K562 (cell line): Measurements from ENCODE around the gene LHFPL5. TPM values are rescaled to one million over a fixed set of nuclear protein-coding genes. Genes with fewer than 3 reads are reported as not detected.

Experiments used
- ARNT ChIP-seq, 2 experiments: fragments of 450-650 bp; IDR thresholded peaks; 2 replicates each; pipeline ENCODE4 v1.6.1; 2016; ENCODE audit warnings: mild to moderate bottlenecking in 1 of 2
- E2F1 ChIP-seq: sonication (generic); formaldehyde crosslinking; IDR thresholded peaks from 2 replicates; pipeline ENCODE4 v1.8.1; 2023; ENCODE audit warnings: mild to moderate bottlenecking, missing genetic modification reagents, moderate library complexity
- E4F1 ChIP-seq: fragments of 250-450 bp; sonication (Bioruptor Pico); IDR thresholded peaks from 2 replicates; pipeline ENCODE4 v1.5.0; 2021; ENCODE audit warnings: mild to moderate bottlenecking, borderline replicate concordance
- FOSL1 ChIP-seq: fragments of 200-800 bp; sonication (Bioruptor generic); conservative IDR thresholded peaks from 2 replicates; pipeline ENCODE4 v1.6.1; 2016; ENCODE audit warnings: missing genetic modification characterization, missing compliant biosample characterization
- FOXK2 ChIP-seq, 2 experiments: fragments of 450-650 bp; IDR thresholded peaks in 1 of 2; conservative IDR thresholded peaks in 1 of 2; 2 replicates each; pipeline ENCODE4 v1.6.1; 2016; ENCODE audit warnings: low read depth in 2 of 2, mild to moderate bottlenecking in 1 of 2
- GATAD2A ChIP-seq: fragments of 450-650 bp; IDR thresholded peaks from 2 replicates; pipeline ENCODE4 v1.6.1; 2017
- HDAC3 ChIP-seq: fragments of 450-650 bp; IDR thresholded peaks from 2 replicates; pipeline ENCODE4 v1.6.1; 2018; ENCODE audit warnings: borderline replicate concordance, mild to moderate bottlenecking, moderate library complexity; ENCODE audit not compliant: partially characterized antibody
- MAFG ChIP-seq: fragments of 450-650 bp; conservative IDR thresholded peaks from 2 replicates; pipeline ENCODE4 v1.6.1; 2016; ENCODE audit warnings: missing genetic modification characterization, missing compliant biosample characterization
- MEF2D ChIP-seq: conservative IDR thresholded peaks from 2 replicates; pipeline ENCODE4 v1.6.1; 2016; ENCODE audit warnings: low read depth, missing genetic modification characterization, missing compliant biosample characterization
- RAD51 ChIP-seq: fragments of 450-650 bp; IDR thresholded peaks from 2 replicates; pipeline ENCODE4 v1.7.1; 2016; ENCODE audit warnings: low read depth, mild to moderate bottlenecking, borderline replicate concordance
- SMARCA4 ChIP-seq: fragments of 450-650 bp; IDR thresholded peaks from 2 replicates; pipeline ENCODE4 v1.6.1; 2016
- TBL1XR1 ChIP-seq, 2 experiments: IDR thresholded peaks; 2 replicates each; pipeline ENCODE4 v1.6.1; 2012; ENCODE audit warnings: improper control_type of control experiment in 2 of 2, low read length in 2 of 2, mild to moderate bottlenecking in 1 of 2
- TRIM28 ChIP-seq: fragments of 450-650 bp; IDR thresholded peaks from 2 replicates; pipeline ENCODE4 v1.6.1; 2017
- ZBTB8A ChIP-seq: fragments of 450-650 bp; IDR thresholded peaks from 2 replicates; pipeline ENCODE4 v1.6.1; 2018; ENCODE audit warnings: mild to moderate bottlenecking, moderate library complexity; ENCODE audit not compliant: partially characterized antibody
- ZEB2 ChIP-seq: fragments of 450-650 bp; IDR thresholded peaks from 2 replicates; pipeline ENCODE4 v1.6.1; 2016
- ZKSCAN3 ChIP-seq: fragments of 250-450 bp; sonication (Bioruptor Pico); IDR thresholded peaks from 2 replicates; pipeline ENCODE4 v1.4.0; 2020
- ZKSCAN8 ChIP-seq: fragments of 200-800 bp; sonication (Bioruptor generic); IDR thresholded peaks from 2 replicates; pipeline ENCODE4 v1.6.1; 2016; ENCODE audit warnings: missing genetic modification characterization, missing compliant biosample characterization
- ZNF184 ChIP-seq: sonication (generic); formaldehyde crosslinking; IDR thresholded peaks from 2 replicates; pipeline ENCODE4 v1.5.0; 2020; ENCODE audit warnings: missing genetic modification reagents
- ZNF384 ChIP-seq: IDR thresholded peaks from 2 replicates; pipeline ENCODE4 v1.6.1; 2012; ENCODE audit warnings: low read depth, low read length, improper control_type of control experiment
- ZNF408 ChIP-seq: fragments of 250-450 bp; sonication (Bioruptor Pico); IDR thresholded peaks from 2 replicates; pipeline ENCODE4 v1.4.0; 2020; ENCODE audit warnings: low read depth, mild to moderate bottlenecking, moderate library complexity
- ZNF551 ChIP-seq: fragments of 250-450 bp; sonication (Bioruptor Pico); IDR thresholded peaks from 2 replicates; pipeline ENCODE4 v1.5.0; 2021; ENCODE audit warnings: mild to moderate bottlenecking, moderate library complexity
- ZNF589 ChIP-seq: fragments of 200-800 bp; sonication (Bioruptor generic); IDR thresholded peaks from 2 replicates; pipeline ENCODE4 v1.6.1; 2016; ENCODE audit warnings: low read depth, missing genetic modification characterization, missing compliant biosample characterization
- ZNF766 ChIP-seq: fragments of 200-800 bp; sonication (Bioruptor generic); conservative IDR thresholded peaks from 2 replicates; pipeline ENCODE4 v1.6.1; 2016; ENCODE audit warnings: missing genetic modification characterization, missing compliant biosample characterization
- polyA plus RNA-seq, 8 experiments: library from polyadenylated mRNA; depleted of rRNA in 4 of 8; stranded (reverse) in 5 of 8; unstranded in 3 of 8; fragments of >200 nt; fragmentation: Nextera tagmentation in 2 of 8; fragmentation: Illumina TruSeq in 1 of 8; extraction: Ambion mirVana in 2 of 8; extraction: Trizol in 1 of 8; gene quantifications; 2 replicates each; pipeline versions ENCODE4 v1.2.1 to v1.2.3, GENCODE V29; 2011 to 2014; ENCODE audit warnings: inconsistent platforms in 1 of 8, missing spikeins in 1 of 8
- total RNA-seq, 7 experiments: library from RNA; depleted of rRNA in 6 of 7; stranded (reverse); fragments of >200 nt in 6 of 7; fragmentation: Illumina TruSeq in 2 of 7; extraction: Trizol in 2 of 7; gene quantifications; 2 replicates each; pipeline versions ENCODE4 v1.2.1 to v1.2.3, GENCODE V29; 2011 to 2021; ENCODE audit warnings: low replicate concordance in 1 of 7

LHFPL5 gene
- total and polyA plus RNA-seq, 9 of the 15 experiments (the other 6 are each of a cell fraction or from before 2014, with no cell fraction given), result not detected

GRCh38 chr6:35804996-35805736, at the start of gene LHFPL5 (continued):
- TF ChIP-seq ARNT (IDR thresholded peaks at IDR 0.05) (no peak), MEF2D (tag) (no peak), HDAC3 (no peak), ZNF408 (CRISPR knock-in tag) (no peak), ZNF384 (no peak), ZEB2 (no peak), ZNF766 (CRISPR knock-in tag) (peak; percentile 88), RAD51 (no peak), ZNF551 (CRISPR knock-in tag) (no peak), E4F1 (no peak), ZNF589 (CRISPR knock-in tag) (no peak), TBL1XR1 (IDR thresholded peaks at IDR 0.05; ENCODE audit: low read length in 2 of 2) (no peak), MAFG (tag) (no peak), FOXK2 (conservative IDR thresholded peaks at IDR 0.05 in 1 of 2, IDR thresholded peaks at IDR 0.05 in 1 of 2; ENCODE audit: low read depth in 2 of 2) (no peak), ZNF184 (CRISPR knock-in tag) (no peak), FOSL1 (tag) (no peak), E2F1 (CRISPR knock-in tag) (peak; percentile 64; the same call in 1 of the 2 replicates), TRIM28 (no peak), ZKSCAN3 (no peak), SMARCA4 (peak; percentile 25; the same call in 1 of the 2 replicates), GATAD2A (no peak), ZBTB8A (no peak), ZKSCAN8 (CRISPR knock-in tag) (no peak)
